ENCODE measurements around the gene TMEFF1.

TMEFF1 gene

DNA sequence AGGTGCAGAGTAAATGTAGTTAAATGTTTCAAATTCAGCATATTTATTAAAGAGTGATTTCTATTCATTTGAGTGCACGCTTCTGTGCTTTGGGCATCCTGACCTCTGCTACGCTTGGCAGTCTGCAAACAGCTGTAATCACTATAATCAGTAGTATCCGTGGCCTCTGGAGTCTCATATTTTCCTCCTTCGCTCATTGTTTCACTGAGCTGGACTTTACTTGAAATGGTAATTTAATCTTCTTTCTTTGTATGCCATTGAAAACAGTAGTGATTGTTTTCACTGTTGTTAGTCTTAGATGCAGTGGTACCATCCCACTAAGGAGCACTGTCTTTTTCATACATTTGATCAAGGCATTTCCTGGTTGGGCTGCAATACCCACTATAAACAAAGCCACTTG is 61.5 kb downstream of the TMEFF1 start (continued):
- TF ChIP-seq, protein P1, sequence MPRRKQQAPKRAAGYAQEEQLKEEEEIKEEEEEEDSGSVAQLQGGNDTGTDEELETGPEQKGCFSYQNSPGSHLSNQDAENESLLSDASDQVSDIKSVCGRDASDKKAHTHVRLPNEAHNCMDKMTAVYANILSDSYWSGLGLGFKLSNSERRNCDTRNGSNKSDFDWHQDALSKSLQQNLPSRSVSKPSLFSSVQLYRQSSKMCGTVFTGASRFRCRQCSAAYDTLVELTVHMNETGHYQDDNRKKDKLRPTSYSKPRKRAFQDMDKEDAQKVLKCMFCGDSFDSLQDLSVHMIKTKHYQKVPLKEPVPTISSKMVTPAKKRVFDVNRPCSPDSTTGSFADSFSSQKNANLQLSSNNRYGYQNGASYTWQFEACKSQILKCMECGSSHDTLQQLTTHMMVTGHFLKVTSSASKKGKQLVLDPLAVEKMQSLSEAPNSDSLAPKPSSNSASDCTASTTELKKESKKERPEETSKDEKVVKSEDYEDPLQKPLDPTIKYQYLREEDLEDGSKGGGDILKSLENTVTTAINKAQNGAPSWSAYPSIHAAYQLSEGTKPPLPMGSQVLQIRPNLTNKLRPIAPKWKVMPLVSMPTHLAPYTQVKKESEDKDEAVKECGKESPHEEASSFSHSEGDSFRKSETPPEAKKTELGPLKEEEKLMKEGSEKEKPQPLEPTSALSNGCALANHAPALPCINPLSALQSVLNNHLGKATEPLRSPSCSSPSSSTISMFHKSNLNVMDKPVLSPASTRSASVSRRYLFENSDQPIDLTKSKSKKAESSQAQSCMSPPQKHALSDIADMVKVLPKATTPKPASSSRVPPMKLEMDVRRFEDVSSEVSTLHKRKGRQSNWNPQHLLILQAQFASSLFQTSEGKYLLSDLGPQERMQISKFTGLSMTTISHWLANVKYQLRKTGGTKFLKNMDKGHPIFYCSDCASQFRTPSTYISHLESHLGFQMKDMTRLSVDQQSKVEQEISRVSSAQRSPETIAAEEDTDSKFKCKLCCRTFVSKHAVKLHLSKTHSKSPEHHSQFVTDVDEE (CRISPR knock-in tag; IDR thresholded peaks at IDR 0.05) = no peak

DNA sequence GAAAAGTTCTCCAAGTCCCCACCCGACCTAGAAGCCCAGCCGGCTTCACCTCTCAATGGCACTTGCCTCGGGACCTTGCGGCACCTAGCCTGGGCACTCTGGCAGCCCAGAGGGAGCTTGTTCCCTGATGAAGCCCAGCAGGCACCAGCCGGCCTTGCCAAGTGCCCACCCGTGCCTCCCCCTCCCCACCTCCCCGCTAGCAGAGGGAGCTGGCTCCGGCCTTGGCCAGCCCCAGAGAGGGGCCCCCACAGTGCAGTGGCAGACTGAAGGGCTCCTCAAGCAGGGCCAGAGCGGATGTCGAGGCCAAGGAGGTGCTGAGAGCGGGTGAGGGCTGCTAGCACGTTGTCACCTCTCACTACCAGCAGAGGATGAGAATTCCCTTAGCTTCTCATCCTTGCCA is 67.4 kb downstream of the TMEFF1 start:
- TF ChIP-seq ZFP30 (CRISPR knock-in tag; IDR thresholded peaks at IDR 0.05) (no peak), SNAI2 (CRISPR knock-in tag; IDR thresholded peaks at IDR 0.05) (no peak)
- ATAC-seq = no peak

DNA sequence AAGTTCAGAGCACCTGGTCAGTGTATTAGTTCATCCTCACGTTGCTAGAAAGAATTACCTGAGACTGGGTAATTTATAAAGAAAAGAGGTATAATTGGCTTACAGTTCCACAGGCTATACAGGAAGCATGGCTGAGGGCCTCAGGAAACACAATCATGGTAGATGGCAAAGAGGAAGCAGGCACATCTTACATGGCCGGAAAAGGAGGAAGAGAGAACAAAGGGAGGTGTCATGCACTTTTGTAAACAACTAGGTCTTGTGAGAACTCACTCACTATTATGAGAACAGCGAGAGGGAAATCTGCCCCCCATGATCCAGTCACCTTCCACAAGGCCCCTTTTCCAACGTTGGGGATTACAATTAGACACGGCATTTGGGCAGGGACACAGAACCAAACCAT is 76.1 kb downstream of the TMEFF1 start:
- ATAC-seq = no peak
- TF ChIP-seq BACH2 (CRISPR knock-in tag; IDR thresholded peaks at IDR 0.05; ENCODE audit: borderline replicate concordance) = no peak
- no peak for TF ChIP-seq ZNF8 (CRISPR knock-in tag; IDR thresholded peaks at IDR 0.05)
- no peak for TF ChIP-seq ZFP3 (CRISPR knock-in tag; IDR thresholded peaks at IDR 0.05)
- TF ChIP-seq ARNTL (CRISPR knock-in tag; IDR thresholded peaks at IDR 0.05; ENCODE audit: borderline replicate concordance, low read depth) = no peak
- TF ChIP-seq, protein P2, sequence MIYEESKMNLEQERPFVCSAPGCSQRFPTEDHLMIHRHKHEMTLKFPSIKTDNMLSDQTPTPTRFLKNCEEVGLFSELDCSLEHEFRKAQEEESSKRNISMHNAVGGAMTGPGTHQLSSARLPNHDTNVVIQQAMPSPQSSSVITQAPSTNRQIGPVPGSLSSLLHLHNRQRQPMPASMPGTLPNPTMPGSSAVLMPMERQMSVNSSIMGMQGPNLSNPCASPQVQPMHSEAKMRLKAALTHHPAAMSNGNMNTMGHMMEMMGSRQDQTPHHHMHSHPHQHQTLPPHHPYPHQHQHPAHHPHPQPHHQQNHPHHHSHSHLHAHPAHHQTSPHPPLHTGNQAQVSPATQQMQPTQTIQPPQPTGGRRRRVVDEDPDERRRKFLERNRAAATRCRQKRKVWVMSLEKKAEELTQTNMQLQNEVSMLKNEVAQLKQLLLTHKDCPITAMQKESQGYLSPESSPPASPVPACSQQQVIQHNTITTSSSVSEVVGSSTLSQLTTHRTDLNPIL (CRISPR knock-in tag; IDR thresholded peaks at IDR 0.05; ENCODE audit: low read depth) = no peak
- TF ChIP-seq ZC3H10 (CRISPR knock-in tag; IDR thresholded peaks at IDR 0.05) = no peak

DNA sequence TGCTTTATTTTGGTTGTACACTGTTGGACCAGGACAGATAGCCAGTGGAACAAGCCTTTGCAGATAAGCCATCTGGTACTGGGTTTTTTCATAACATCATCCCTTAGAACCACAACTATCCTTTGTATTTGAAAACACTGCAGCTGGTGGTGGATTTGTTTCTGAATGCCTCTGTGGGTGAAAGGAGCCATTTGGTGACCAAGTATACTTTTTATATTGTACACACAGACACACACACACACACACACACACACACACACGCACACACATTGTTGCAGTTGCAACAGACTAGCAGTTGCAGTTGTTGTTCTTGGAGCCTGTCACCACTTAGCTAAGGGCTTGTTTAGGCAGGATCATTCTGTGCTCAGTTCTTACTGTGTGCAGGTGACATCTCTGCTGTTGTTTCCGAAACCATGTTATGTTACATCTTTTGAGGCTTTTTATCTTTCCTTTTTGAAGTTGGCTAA is 82.0 kb downstream of the TMEFF1 start:
- no peak for ATAC-seq
- TF ChIP-seq, protein P1 (CRISPR knock-in tag; IDR thresholded peaks at IDR 0.05) = no peak
- no peak for TF ChIP-seq GLIS3 (CRISPR knock-in tag; IDR thresholded peaks at IDR 0.05)
- no peak for TF ChIP-seq ARNTL (CRISPR knock-in tag; IDR thresholded peaks at IDR 0.05; ENCODE audit: borderline replicate concordance, low read depth)
- TF ChIP-seq PPARA (CRISPR knock-in tag; IDR thresholded peaks at IDR 0.05; ENCODE audit: borderline replicate concordance) = no peak
- TF ChIP-seq TCF4 (CRISPR knock-in tag; IDR thresholded peaks at IDR 0.05; ENCODE audit: borderline replicate concordance) = no peak
- no peak for TF ChIP-seq CSDC2 (CRISPR knock-in tag; IDR thresholded peaks at IDR 0.05)
- TF ChIP-seq ZFP30 (CRISPR knock-in tag; IDR thresholded peaks at IDR 0.05) = no peak
- TF ChIP-seq ISL1 (CRISPR knock-in tag; IDR thresholded peaks at IDR 0.05) = no peak
- TF ChIP-seq, protein P3, sequence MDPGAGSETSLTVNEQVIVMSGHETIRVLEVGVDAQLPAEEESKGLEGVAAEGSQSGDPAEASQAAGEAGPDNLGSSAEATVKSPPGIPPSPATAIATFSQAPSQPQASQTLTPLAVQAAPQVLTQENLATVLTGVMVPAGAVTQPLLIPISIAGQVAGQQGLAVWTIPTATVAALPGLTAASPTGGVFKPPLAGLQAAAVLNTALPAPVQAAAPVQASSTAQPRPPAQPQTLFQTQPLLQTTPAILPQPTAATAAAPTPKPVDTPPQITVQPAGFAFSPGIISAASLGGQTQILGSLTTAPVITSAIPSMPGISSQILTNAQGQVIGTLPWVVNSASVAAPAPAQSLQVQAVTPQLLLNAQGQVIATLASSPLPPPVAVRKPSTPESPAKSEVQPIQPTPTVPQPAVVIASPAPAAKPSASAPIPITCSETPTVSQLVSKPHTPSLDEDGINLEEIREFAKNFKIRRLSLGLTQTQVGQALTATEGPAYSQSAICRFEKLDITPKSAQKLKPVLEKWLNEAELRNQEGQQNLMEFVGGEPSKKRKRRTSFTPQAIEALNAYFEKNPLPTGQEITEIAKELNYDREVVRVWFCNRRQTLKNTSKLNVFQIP (CRISPR knock-in tag; IDR thresholded peaks at IDR 0.05; ENCODE audit: borderline replicate concordance, low read depth) = no peak
- no peak for TF ChIP-seq ZC3H10 (CRISPR knock-in tag; IDR thresholded peaks at IDR 0.05)
- no peak for TF ChIP-seq RARB (CRISPR knock-in tag; IDR thresholded peaks at IDR 0.05)
- TF ChIP-seq, protein P4, sequence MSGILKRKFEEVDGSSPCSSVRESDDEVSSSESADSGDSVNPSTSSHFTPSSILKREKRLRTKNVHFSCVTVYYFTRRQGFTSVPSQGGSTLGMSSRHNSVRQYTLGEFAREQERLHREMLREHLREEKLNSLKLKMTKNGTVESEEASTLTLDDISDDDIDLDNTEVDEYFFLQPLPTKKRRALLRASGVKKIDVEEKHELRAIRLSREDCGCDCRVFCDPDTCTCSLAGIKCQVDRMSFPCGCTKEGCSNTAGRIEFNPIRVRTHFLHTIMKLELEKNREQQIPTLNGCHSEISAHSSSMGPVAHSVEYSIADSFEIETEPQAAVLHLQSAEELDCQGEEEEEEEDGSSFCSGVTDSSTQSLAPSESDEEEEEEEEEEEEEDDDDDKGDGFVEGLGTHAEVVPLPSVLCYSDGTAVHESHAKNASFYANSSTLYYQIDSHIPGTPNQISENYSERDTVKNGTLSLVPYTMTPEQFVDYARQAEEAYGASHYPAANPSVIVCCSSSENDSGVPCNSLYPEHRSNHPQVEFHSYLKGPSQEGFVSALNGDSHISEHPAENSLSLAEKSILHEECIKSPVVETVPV (CRISPR knock-in tag; IDR thresholded peaks at IDR 0.05) = no peak

Data from SK-N-SH treated with all-trans-retinoic acid at 6 μM for 48 hours (cell line).